ENCODE measurements around the gene CAV3. TPM values are rescaled to one million over a fixed set of nuclear protein-coding genes. Genes with fewer than 3 reads are reported as not detected.

The CAV3 gene
- total RNA-seq, 1 donor from 2014 or later: not detected

GRCh38 chr3:8784676-8785435 lies 51.3 kb downstream of the CAV3 start:
- TF ChIP-seq CTCF (IDR thresholded peaks at IDR 0.05): no peak
- Histone ChIP-seq H3K36me3 (no peaks in the 10 kb centered on the region), H3K4me3 (no peak overlapping the region), H3K9me3 (peaks cover 0 to 11% of the 10 kb centered on the region in 2 donors), H3K27me3 (no peaks in the 10 kb centered on the region), H3K27ac (no peak overlapping the region), H3K4me1 (no peaks in the 10 kb centered on the region)
- intact Hi-C loops (cut with DNase I): no loop called here
- DNase-seq (ENCODE audit: low spot score in 2 of 2): no peak

- intact Hi-C loops (cut with DNase I): no loop called here
- Histone ChIP-seq H3K4me3 (no peak overlapping the region), H3K9me3 (peaks cover 0 to 14% of the 10 kb centered on the region in 2 donors), H3K27ac (no peak overlapping the region), H3K36me3 (no peaks in the 10 kb centered on the region), H3K4me1 (no peaks in the 10 kb centered on the region), H3K27me3 (no peaks in the 10 kb centered on the region)
- no peak for TF ChIP-seq CTCF (IDR thresholded peaks at IDR 0.05)
- no peak for DNase-seq (ENCODE audit: low spot score in 2 of 2)
These were observed 56.9 kb downstream of the CAV3 start for GRCh38 chr3:8790529-8790928.

GRCh38 chr3:8793242-8793641 lies 59.6 kb downstream of the CAV3 start:
- no peaks in the 10 kb centered on the region for H3K36me3 ChIP-seq
- intact Hi-C loops (cut with DNase I): no loop called here
- no peak for TF ChIP-seq CTCF (IDR thresholded peaks at IDR 0.05)
- peaks cover 0 to 14% of the 10 kb centered on the region in 2 donors for H3K9me3 ChIP-seq
- H3K4me1 ChIP-seq: no peaks in the 10 kb centered on the region
- no peak overlapping the region for H3K4me3 ChIP-seq
- DNase-seq (ENCODE audit: low spot score in 2 of 2): no peak
- no peak overlapping the region for H3K27ac ChIP-seq
- no peaks in the 10 kb centered on the region for H3K27me3 ChIP-seq

- DNase-seq (ENCODE audit: low spot score in 2 of 2): no peak
- H3K36me3 ChIP-seq: no peaks in the 10 kb centered on the region
- intact Hi-C loops (cut with DNase I): no loop called here
- H3K27me3 ChIP-seq: no peaks in the 10 kb centered on the region
- no peak overlapping the region for H3K4me3 ChIP-seq
- H3K4me1 ChIP-seq: no peaks in the 10 kb centered on the region
- no peak for TF ChIP-seq CTCF (IDR thresholded peaks at IDR 0.05)
- peaks cover 0 to 9% of the 10 kb centered on the region in 2 donors for H3K9me3 ChIP-seq
- H3K27ac ChIP-seq: no peak overlapping the region
These were observed 60.6 kb downstream of the CAV3 start for GRCh38 chr3:8794247-8794646.

Other genes starting within 250 kb of the CAV3 start
- 634 TPM for gene LMCD1, start 232.0 kb upstream of the CAV3 start, total RNA-seq
- not detected for gene SSUH2, start 89.0 kb upstream of the CAV3 start, total RNA-seq
- gene OXTR, start 35.8 kb downstream of the CAV3 start, total RNA-seq: 150 TPM
- gene RAD18, start 229.7 kb downstream of the CAV3 start, total RNA-seq: 0.75 TPM

All from ascending aorta (tissue), 2 donors.